Pons (tissue), 1 donor: ENCODE measurements around the gene SNRNP25.

Source experiments
- DNase-seq: peaks from one replicate; pipeline ENCODE4 v3.0.0-alpha.2; 2016; ENCODE audit warnings: low spot score

Gene SNRNP25

DNA sequence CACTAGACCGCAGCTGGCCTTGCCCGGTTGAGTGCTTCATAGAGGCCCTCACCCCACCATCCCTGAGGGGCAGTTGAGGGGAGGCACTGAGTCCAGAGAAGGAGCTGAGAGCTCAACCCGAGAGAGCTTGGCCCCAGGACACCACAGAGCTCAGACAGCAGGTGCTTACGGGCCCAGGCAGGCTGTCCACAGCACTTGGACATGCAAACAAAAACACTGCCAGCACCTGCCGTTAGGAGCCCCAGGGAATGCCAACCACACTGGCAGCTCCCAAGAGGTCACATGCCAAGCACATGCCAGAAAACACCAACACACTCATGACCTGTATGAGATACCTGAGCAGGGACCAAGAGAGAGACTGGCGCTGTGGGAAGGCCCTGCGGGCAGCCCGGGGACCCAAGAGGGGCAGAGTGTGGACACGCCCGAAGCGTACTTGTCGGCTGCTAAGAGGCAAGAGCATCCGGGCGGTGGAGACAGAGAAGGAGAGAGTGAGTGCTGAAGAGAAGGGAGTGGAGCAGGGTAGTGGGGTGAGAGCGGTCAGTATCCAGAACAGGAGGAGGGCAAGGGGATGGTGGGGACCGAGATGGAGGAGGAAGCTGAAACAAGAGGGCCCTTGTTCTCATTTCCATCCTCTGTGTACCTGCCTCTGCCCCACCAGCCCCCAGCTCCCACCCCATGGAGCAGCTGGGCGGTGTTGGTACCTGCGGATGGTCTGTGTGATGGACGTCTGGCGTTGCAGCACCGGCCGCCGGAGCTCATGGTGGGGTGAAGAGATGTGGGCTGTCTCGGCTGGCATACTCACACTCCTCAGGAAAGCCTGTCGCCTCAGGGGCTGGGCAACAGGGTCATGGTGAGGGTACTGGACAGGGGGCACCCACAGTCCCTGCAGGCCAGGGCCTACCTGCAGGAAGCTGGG lies 10.6 kb downstream of the SNRNP25 start:
- no peak for DNase-seq

DNA sequence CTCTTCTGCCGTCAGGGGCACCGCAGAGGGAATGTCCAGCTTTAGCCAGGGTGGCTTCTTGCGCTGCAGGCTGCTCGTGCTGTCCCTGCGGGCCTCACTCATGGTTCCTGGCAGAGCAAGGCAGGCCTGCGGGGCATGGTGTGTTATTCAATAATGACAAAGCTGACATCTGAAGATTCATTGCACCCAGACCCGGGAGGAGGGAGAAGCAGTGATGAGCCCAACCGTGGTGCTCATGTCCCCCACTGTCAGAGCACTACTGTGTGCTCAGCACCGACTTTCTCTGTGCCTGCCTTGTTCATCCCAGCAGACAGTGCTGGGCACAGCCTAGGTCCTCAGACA lies 11.3 kb downstream of the SNRNP25 start:
- DNase-seq, result no peak

DNA sequence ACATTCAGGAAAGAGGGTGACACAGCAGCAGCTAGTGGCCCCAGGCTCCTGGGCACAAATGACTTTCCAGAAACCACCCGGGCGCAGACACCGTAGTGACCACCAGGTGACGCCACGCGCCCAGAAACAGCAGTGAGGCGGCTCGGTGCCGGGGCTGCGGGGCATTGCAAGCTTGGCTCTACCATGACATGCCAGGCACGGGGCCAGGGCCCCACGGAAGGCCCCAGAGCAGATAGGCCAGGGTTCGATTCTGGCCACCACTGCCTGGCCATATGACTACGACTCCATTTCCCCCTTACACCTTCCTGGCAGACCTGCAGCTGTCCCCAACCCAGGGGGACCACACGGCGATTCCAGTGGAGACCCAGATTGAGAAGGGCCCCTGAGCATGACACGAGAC lies 12.1 kb downstream of the SNRNP25 start:
- DNase-seq, result peak; percentile 71

DNA sequence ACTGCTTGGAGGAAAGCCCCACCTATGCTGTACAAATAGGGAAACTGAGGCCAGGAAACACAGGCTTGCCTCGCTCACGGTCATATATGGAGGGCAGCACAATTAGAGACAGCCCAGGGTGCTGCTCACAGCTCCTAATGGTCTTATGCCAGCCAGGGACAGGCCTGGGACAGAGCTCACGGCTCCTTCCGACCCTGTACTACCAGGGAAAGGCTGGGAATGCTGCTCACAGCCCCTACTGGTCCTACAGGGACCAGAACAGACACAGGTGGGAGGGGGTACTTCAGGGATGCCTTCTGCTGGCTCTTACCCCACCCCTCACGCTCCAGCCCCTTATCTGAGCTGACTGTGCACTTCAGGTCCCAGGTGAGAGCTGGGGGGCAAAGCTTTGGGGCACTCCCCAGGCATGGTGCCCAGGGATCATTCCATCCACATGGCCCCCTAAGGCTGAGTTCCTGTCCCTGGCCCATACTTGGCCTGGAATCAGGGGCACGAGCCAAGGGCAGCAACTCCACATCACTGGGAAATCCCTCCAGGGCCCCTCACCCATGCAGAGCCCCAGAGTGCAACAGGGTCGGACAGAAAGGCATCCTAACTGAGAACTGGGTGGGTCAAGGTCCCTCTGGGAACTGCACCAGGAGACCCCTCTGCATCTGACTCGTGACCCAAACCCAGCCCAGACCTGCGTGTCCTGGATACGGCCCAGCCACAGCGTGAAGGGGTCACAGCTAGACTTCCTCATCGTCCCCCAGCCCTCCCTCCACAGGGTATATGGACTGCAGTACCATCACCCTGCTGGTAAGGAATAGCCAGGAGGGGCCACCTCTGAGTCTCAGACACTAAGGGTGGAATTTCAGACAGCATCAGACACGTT lies 12.9 kb downstream of the SNRNP25 start:
- no peak for DNase-seq

DNA sequence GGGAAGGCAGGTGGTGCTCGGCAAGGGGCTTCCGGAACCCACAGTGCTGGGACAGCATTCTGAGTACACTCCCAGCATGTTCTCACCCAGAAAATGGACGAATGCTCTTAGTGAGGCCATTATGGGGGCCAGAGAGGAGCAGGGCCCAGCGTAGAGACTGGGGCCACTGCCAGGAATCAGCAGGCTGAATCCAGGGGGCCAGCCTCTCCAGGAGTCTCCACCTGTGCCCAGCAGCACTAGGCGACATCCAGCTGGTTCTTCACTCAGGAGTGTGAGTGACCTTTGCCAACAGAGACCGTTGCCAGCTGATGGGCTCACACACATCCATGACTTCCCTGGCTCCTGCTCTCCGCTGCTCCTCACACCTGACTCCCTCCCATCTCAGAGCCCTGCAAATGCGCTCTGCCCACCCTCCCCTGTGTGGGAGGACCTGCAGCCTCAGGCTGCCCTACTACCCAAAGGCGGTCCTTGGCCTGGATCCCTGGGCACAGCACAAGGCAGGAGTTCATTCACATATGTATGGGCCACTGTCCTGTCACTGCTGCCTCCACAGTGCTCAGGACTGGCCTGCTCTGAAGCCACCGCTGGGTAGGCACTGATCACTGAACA lies 13.7 kb downstream of the SNRNP25 start:
- peak; percentile 61 for DNase-seq

DNA sequence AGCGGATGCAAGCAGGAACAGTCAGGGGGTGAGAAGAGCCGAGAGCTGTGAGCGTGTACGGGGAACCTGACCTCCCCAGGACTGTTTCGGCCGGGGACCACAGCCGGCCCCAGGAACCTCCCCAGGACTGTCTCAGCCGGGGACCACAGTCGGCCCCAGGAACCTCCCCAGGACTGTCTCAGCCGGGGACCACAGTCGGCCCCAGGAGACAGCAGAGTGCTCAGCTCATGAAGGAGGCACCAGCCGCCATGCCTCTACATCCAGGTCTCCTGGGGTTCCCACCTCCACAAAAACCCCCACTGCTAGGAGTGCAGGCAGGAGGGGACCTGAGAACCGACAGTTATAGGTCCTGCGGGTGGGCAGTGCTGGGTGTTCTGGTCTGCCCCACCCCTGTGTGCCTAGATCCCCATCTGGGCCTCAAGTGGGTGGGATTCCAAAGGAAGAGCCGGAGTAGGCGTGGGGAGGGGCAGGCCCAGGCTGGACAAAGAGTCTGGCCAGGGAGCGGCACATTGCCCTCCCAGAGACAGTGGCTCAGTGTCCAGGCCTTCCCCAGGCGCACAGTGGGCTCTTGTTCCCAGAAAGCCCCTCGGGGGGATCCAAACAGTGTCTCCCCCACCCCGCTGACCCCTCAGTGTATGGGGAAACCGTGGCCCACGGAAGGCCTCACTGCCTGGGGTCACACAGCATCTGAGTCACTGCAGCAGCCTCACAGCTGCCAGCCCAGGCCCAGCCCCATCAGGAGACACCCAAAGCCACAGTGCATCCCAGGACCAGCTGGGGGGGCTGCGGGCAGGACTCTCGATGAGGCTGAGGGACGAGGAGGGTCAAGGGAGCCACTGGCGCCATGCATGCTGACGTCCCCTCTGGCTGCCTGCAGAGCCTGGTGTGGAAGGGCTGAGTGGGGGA lies 14.5 kb downstream of the SNRNP25 start:
- DNase-seq, result peak; percentile 46

DNA sequence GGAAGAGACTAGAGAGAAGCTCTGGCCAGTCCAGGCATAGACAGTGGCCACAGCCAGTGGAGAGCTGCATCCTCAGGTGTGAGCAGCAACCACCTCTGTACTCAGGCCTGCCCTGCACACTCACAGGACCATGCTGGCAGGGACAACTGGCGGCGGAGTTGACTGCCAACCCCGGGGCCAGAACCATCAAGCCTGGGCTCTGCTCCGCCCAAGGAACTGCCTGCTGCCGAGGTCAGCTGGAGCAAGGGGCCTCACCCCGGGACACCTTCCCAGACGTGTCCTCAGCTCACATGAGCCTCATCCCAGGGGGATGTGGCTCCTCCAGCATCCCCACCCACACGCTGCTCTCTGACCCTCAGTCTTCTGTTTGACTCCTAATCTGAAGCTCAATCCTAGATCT lies 15.6 kb downstream of the SNRNP25 start:
- DNase-seq, result no peak

DNA sequence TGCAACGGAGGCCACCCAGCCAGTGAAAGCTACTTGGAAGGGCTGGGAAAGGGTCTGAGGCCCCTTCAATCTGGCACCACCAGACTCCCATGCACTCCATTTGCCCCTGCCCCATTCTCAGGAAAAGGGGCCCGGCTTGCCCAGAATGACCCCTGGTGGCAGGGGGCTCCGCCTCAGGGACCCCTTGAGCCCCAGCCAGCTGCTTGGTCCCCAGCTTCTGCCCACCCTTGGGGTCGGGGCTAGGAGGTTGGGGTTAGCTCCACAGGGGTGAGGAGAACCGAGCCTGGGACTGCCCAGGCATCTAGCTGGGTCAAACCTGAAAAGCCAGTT lies 17.5 kb downstream of the SNRNP25 start:
- no peak for DNase-seq

DNA sequence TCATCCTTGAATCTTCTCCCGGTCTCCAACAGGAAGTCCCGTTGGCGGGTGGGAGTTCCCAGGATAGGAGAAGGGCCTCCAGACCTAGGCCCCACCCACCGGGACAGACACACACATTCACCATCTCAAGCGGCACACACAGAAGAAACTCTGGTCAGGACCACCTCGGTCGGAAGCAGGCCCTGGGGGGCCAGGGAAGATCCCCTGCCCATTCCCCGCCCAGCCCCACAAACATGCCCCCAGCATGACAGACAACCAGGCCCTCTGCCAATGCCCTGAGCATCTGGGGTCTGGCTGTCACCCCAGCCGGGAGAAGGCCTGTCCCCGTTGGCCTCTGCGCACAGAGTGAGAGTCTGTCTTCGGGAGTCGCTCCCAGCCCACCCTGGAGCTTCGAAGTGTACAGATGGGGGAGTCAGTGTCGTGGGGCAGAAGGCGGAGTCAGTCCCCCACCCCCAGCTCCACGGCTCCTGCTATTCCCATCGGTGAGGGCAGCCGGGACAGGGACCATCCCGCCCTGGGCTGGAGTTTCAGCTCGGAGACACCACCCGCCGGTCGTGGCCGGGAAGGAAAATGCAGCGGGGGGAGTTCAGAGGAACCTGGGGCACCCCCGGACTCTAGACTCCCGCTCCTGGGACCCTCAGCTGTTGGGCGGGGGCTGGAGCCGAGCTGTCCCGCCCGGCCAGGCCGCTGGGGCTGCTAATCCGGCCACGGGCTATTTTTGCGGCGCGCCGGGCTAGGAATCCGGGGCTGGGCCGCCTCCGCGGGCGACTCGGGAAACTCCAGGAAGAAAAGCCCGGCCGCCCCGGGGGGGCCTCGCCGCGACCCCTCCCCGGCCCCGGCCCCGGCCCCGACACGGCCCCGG lies 18.1 kb downstream of the SNRNP25 start:
- DNase-seq, result no peak

DNA sequence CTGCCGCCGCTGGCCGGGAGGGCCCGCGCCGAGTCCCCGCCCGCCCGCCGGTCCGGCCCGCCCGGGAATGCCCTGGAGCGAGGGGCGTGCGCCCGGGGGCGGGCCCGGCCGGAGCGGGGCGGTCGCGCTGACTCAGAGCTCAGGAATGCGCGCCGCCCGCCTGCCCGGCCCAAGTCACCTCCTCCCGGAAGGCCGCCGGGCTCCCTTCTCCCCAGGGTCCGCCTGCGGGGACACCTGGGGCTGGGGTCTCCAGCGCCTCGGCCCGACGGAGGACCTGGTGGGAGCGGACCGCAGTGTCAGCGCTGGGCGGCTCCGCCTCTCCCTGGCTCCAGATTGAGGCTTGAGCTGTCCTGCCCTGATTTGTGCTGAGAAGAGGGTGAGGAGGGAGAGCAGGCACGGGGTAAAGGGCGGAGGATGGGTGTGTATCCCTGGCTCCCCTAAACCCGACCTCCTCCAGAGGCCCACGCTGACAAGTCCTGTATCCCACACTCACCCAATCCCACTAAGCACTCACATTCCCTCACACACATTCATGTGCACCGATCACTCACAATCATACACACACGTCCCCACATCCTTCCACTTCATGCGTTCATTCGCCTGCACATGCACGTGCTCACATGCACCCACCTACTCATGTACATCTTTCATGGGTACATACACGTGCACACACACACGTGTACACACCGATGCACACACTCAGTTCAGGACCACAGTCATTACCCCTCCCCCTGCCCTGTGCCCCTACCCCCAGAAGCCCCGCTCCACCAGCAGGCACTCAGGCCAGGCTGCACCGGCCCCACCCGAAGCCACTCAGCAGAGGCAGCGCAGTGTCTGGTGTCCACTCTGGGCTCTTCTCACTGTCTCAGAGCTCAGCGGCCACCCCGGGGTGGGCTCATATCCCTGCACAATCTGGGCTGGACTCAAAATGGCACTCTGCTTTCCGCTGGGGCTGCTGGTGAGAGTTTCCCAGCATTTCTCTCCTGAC lies 19.2 kb downstream of the SNRNP25 start, which contains the start of gene RHBDF1:
Gene RHBDF1 (minus strand): TSS at position 71 of the 988 bp plus-strand sequence. CDS start 7,616 bp downstream, outside the sequence.
- no peak for DNase-seq

DNA sequence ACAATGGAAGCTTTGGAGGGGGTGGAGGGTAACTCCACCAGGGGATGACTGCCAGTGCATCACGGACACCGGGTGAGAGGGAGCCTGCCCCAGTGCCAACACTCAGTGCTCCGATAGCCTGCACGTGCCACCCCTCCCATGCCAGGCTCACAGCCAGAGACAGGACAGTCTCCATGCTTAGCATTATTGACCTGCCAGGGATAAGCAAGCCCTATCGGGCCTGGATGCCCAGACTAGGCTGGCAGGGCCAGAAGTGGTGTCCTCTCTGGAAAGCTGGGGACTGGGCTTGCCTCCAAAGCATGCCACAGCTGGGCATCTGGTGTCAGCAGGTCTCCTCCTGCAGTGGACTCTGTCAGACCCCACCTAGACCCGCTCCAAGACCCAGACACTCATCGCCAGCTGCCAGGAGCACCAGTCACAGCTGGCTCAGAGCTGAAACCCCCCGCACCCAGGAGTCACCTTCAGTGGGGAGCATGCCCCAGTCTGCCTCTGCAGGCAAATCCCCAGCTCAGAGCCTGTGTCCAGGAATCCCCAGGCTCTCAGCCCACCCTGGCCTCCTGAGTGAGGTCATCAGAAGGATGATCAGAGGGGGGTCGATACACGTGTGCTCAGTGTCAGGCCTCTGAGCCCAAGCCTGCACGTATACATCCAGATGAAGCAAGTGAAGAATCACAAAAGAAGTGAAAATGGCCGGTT lies 20.6 kb downstream of the SNRNP25 start:
- DNase-seq, result peak; percentile 47

DNA sequence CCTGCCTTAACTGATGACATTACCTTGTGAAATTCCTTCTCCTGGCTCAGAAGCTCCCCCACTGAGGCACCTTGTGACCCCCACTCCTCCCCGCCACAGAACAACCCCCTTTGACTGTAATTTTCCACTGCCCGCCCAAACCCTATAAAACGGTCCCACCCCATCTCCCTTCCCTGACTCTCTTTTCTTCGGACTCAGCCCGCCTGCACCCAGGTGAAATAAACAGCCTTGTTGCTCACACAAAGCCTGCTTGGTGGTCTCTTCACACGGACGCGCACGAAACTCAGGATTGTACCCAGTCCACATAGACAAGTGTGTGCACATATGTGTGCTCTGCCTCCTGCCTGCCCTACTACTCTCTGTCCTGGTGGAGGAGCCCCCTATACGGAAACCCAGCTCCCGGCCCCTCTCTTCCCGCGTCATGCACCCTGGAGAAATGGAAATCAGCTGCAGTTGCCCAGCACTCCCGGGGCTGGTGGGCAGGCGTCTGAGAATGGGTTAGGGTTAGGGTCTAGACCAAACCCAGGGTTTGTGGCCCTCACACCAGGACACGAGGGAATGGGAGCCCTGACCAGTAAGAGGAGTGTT lies 21.2 kb downstream of the SNRNP25 start:
- no peak for DNase-seq

DNA sequence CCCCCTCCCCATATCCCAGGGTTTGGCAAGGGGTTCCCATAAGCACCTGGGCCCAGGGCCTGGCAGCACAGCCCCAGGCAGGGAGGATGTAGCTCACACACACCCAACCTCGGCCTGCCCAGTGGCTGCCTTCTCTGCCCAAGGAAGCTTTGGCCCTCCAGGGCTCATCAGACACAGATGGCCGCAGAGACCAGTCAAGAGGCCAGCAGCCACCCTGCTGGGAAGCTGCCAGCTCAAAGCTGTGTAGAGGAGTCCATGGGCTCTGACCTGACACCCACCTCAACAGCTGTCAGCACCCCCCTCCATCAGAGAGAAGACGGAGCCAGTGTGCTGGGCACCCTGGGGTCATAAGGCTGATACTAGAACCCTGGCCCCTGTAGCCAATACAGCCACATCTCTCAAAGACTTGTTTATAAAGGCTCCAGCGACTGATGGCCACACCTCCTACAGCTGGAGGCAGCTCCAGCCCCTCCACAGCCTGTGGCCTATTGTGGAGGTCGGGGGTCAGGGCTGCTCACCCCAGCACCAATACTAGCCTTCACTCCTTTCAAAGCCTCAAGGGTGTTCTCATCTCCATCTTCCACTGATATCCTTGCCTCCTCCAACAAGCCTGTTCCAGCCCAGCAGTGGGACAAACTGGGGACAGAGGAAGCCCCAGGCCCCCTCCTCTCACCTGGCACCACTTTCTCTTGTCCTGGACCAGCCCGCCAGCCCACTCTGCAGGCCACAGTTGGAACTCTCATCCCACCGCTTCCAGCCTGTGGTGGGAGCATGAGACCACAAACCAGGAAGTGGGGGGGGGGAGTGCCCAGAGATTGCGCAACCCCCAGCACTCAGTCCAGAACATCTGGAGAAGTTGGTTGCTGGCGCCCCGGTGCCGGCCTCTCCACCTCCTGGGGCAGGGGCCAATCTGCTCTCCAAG lies 22.2 kb downstream of the SNRNP25 start:
- no peak for DNase-seq

DNA sequence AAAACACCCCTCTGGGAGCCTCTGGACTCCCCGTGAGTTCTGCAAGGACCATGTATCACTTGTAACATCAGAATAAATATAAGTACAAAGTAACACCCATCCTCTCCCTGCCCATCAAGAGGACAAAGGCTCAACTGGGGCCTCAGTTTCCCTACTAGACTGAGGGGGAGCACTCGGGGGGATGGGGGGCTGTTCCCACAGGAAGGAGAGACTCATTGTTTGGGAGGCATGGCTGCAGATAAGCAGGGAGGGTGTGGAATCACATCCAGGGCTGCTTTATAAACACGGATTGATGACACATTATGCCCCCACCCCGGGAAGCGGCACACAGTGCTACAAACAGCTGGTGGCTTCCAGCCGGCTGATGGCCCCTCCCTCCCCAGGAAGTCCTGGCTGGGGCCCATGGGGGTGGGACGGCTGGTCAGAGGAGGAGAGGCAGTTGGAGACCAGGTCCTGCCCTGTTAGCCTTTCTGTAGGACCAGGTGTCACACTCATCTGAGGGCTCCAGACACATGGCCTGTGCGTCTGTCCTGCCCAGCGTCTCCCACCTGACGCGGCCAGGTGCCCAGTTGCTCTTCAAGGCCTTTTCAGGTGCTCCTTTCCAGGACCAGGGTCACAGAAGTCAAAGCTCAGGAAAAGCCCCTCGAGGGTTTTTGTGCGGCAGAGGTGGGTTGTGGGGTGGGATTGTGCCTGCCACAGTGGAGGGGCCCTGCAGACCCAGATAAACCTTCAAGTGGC lies 23.1 kb downstream of the SNRNP25 start:
- DNase-seq, result no peak

DNA sequence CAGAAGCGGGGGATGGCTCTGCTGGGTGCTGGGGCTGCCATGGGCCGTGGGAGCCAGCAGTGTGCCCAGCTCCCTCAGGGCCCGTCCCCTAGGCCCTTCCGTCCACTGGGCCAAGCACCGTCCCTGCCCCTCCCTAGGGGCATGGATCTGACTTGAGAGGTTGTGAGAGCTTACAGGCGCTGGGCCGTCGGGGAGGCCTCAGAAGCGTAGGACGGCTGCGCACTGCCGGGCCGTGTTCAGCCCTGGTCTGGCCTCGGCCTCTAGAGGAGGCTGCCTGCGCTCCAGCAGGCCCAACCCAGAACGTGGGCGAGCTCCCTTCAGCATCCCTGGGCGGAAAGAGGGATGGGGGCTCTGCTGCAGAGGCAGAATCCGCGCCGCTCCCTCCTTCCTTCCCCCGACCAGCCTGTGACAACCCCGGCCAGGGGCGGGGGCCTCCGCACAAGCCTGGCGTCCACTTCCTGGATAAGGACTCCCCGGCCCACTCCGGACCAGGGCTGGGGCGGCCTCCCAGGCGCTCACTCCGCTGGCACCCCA lies 23.7 kb downstream of the SNRNP25 start:
- DNase-seq, result no peak

DNA sequence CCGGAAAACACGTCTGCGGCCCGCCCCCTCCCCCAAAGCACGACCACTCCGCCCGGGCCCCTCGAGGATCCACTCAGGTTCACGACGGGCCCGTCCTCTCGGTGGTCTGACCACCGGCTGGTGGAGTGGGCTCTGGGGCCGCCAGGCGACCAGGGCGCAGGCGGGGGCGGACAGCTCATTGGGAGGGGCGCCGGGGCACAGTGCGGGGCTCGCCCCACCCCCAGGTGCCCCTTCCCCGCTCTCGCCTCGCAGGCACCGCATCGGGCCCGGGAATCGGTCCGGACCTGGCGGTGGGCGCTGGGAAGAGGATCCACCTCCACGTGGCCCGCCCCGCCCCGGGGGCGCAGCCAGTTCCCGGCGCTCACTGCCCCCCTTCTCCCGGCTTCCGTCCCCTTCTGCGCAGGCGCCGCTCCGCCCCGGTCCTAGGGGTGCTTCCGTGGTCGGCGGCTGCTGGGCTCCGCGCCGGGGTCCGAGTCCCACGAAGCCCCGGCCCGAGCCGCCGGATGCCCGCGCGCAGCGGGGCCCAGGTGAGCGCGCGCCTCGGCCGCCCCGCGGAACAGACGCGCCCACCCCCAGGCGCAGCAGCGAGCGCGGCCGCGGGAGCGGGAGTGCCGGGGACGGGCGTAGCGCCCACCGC lies 24.3 kb downstream of the SNRNP25 start, which contains the start of gene MPG:
Gene MPG (plus strand): TSS at position 419 of the 637 bp plus-strand sequence. CDS start 85 bp downstream, at position 504.
- DNase-seq, result peak; percentile 67
